Activated T-cell treated with anti-CD3 and anti-CD28 coated beads, Interleukin-2, amount 50 U/mL, for 1 hour (primary cell): ENCODE data around the gene KCTD5.
A peak's percentile ranks its signal among the peaks of the same experiment; 100 is the strongest.
"Not testable (repeated sequence)": the region's sequence is repeated elsewhere in the genome, so short reads cannot be mapped to it uniquely, and the experiment has no call there.

ENCODE experiments used
- DNase-seq: peaks from one replicate; pipeline ENCODE4 v3.0.0-alpha.2; 2020

The KCTD5 gene, protein sequence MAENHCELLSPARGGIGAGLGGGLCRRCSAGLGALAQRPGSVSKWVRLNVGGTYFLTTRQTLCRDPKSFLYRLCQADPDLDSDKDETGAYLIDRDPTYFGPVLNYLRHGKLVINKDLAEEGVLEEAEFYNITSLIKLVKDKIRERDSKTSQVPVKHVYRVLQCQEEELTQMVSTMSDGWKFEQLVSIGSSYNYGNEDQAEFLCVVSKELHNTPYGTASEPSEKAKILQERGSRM

DNA sequence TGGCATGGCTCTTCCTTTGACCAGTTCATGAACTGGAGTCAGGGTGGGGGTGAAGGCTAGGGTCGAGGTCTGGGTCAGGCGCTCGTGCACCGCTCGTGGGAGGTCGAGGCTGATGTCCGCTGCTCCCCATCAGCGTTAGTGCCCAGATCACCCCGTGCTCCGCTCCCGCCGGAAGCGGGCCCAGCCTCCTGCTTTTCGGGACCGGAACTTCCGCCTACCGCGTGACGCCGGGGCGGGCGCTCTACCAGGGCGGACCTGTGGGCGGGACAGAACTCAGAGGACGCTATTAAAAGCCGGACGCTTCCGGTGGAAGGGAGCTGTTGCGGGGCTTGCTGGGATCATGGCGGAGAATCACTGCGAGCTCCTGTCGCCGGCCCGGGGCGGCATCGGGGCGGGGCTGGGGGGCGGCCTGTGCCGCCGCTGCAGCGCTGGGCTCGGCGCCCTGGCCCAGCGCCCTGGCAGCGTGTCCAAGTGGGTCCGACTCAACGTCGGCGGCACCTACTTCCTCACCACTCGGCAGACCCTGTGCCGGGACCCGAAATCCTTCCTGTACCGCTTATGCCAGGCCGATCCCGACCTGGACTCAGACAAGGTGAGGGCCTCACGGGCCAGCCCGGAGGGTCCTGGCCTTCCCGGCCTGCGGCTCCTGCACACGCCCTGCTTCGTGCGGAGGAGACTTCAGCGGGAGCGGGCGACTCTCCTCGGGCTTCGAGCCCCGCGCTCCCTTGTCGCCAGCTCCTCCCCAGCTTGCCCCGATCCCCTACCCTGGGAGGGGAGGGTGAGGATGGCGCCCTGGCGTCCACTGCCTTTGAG, at the start of gene KCTD5:
TSS of gene KCTD5 (plus strand) at position 315 of the 813 bp plus-strand sequence. CDS start at position 341, 26 bp downstream.
- DNase-seq: peak; percentile 96

DNA sequence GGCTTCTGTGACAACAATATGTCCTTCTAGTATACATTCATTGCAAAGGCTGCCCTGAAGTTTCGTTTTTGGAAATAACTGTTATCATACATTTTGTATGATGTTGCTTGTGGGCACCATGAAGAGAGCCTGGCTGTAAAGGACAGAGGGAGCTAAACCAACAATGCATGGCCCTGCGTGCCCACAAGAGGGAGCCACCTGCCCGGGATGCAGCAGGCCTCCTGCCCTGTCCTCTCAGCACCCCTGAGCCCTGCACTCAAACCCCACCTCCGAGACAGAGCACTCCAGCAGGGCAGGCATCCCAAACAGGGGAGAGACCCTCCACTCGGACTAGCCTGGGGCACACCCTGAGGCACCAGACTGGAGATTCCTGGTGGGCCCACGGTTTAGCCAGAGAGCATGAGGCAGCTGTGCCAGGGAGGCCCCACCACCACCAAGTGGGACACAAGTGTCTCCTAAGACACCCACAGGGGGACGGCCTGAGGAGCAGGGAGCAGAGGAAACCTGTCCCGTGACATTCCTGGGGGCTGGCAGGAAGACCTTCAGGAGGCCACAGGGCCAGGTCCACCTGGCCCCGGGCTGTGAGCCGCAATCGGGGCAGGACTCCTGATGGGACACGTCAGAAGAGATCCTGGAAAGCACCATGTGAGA, 43.1 kb upstream of the KCTD5 start:
- peak; percentile 71 for DNase-seq

DNA sequence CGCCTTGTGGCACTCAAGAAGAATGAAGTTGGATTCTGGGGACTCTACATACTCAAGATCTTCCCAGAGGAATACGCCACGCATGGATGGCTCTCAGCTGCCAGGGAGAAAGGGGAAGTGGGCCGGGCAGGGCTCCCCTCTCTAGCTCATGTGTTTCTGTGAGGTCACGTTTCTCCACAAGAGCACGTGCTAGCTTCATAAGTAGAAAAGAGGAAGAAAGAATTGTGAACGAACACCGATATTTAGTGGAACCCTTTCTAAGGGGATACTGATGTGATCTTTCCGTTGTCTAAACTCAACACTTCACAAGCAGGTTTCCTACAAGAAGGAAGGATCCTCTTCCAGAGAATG, 42.6 kb upstream of the KCTD5 start:
- DNase-seq: not testable (repeated sequence)

DNA sequence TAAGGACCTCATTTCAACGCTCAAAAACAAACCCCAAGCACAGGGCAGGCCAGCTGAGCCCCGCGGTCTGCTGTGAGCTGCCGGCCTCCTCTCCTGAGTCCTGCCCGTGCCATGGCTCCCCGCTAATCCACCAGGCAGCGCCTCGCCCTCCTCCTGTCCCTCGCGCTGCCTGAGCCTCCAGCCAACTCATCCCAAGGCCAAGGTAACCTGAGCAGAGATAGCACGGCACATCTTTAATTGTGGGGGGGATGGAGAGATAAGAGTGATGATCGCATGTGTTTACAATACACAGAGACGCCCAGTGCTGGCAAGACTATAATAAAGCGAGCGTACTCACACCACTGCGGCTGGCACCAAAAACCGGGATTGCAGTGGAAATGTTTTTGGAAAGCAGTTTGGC, 39.8 kb upstream of the KCTD5 start:
- DNase-seq: not testable (repeated sequence)

DNA sequence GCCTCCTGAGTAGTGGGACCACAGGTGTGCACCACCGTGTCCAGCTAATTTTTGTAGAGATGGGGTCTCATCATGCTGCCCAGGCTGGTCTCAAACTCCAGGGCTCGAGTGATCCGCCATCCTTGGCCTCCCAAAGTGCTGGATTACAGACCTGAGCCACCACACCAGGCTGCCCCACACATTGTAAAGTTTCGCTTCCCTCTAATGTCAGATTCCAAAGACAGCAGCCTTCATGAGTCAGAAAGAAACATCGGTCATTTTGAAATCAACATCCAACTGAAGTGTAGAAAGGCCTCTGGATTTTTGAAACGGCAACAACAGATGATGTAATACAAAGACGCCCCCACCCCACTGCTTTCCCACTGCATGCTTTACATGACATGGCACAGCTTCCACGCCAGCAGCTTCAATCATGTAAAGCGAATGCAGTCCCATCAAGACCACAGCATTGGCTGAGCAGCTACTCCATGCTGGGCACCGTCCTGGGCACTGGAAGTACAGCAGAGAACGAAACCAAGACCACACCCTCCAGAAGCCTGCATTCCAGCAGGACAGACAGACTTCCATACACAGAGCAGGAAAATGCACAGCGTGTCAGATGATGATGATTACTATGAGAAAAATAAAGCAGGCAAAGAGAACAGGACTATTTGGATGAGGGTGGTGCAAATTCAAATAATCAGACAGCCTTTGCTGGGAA, 37.4 kb upstream of the KCTD5 start:
- not testable (repeated sequence) for DNase-seq

DNA sequence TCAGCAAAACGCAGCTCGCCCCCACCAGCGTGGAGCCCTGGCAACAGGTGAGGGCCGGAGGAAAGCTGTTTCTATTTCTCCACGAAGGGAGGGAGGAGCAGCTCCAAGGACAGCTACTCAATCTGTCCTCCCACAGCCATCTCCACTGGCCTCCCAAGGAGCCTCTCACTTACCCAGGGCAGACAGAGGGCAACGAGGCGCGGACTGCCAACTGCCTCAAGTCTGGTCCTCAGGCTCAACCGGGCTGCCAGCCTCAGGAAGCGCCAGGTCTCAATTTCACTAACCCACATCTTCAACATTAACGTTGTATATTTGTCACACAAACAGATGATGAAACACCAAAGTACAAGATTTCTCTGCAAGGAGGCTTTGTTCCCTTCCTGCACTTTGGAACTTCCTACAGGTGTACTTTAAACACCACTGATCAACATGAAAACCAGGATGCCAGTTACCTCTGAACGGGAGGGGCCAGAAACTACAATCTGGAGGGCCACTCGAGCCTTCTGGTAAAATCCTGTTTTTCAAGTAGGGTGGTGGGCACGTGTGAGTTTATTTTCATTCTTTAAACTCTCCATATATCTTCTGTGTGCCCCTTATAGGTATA, 31.0 kb upstream of the KCTD5 start:
- not testable (repeated sequence) for DNase-seq

DNA sequence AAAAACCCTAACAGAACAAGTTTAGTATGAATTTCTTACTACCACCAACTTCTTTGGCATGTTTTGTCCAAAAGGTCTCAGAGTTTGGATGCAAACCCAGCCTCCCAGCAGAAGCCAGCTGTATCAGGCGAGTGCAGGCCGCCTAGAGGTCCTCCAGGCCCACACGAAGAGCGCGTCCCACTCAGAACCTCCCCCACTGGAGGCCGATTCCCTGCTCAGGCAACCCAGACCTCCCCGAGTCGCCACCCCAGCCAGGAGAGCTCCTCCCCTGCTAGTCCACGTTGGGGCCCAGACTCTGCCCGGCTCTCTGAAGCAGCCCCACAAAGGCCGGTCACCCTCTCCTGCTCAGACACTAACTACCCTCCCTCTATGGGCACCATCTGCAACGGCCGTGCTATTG, 28.4 kb upstream of the KCTD5 start:
- not testable (repeated sequence) for DNase-seq

DNA sequence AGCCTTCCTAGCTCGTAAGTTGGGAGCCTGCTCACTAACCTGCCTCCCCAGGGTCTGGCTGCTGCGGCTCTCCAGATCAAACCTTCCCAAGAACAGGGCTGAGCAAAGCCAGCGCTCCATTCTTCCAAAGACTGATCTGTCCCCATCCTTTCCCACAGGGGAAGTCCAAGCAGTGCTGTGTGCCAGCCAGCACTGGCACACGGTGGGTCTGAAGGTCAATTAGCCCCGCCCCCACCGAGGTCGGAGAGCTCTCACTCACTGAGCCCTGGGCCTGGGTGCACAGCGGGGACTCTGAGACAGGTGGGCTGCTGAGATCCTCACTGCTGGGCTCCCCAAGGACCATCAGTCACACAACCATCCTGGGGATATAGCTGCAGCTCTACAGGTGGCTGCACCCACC, 27.4 kb upstream of the KCTD5 start:
- not testable (repeated sequence) for DNase-seq

DNA sequence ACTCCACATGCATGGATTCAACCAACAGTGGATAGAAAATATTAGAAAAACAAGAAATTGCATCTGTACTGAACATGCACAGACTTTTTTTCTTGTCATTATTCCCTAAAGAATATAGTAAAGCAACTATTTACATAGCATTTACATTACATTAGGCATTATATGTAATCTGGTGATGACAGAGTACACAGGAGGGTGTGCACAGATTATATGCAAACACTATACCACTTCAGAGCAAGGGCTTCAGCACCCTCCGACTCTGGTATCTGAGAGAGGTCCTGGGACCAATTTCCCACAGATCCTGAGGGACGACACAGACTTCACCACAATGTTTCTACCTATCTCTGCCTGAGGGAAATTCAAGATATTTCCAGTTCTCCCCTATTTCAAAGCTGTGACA, 25.3 kb upstream of the KCTD5 start:
- no peak for DNase-seq

DNA sequence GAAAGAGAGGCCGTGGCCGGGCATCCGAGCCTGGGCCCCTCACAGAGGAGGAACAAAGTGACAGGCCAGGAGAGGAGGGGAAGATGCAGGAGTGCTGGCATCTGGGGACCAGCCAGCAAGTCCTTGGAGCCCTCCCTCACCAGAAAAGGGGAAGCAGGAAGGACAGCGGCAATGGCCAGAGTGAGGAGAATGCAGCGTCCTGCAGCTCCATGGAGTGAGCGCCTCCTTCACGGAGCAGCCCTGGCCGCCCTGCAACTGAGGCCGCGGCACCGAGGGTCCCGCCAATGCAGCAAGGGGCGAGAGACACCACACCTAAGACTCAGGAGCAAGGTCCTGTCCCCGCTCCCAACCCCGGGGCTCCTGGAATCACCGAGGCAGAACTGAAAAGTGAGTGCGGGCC, 24.5 kb upstream of the KCTD5 start:
- DNase-seq: not testable (repeated sequence)

DNA sequence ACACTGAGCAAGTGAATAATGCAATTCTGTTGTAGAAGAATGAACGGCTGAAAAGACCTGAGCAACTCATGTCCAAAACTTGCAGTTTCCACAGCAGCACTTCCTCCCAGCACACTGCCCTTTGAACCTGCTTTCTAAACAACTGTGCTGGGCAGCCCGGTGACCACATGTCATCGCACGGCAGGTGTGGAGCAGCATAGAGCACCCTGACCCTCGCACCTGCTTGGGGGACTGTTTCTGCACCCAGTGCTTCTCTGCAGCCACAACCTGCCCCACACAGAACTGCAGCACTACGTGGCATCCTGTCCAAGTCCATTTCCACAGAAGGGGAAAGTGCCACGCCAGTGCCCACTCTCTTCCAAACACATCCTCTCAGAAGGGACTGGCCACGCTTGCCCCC, 22.8 kb upstream of the KCTD5 start:
- DNase-seq: not testable (repeated sequence)

DNA sequence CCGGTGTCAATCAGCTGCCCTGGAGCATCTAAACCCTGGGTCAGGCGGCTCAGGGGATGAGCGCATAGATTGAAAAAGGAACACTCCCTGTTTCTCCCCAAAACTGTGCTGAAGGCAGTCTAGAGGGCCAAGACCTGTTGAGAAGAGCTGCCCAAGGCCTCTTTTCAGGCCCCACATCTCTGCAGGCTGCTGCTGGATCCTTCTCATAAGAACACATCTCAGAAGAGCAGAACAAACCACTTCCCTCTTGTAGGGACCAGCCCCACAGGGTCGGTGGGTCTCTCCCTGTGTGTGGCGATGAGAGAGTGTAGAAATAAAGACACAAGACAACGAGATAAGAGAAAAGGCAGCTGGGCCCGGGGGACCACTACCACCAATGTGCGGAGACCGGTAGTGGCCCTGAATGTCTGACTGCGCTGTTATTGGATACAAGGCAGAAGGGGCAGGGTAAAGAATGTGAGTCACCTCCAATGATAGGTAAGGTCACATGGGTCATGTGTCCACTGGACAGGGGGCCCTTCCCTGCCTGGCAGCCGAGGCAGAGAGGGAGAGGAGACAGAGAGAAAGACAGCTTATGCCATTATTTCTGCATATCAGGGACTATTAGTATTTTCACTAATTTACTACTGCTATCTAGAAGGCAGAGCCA, 22.2 kb upstream of the KCTD5 start:
- not testable (repeated sequence) for DNase-seq

DNA sequence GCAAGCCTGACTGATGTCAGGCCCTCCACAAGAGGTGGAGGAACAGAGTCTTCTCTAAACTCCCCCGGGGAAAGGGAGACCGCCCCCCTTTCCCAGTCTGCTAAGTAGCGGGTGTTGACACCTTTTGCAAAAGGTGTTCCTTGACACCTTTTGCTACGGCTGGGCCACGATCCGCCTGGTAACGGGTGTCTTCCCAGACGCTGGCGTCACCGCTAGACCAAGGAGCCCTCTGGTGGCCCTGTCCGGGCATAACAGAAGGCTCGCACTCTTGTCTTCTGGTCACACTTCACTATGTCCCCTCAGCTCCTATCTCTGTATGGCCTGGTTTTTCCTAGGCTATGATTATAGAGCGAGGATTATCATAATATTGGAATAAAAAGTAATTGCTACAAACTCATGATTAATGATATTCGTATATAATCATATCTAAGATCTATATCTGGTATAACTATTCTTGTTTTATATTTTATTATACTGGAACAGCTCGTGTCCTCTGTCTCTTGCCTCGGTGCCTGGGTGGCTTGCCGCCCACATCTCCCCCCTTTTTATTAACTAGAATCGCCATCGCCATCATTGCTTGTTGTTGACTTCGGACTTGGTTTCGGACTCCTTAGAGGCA, 21.5 kb upstream of the KCTD5 start:
- DNase-seq: peak; percentile 48

DNA sequence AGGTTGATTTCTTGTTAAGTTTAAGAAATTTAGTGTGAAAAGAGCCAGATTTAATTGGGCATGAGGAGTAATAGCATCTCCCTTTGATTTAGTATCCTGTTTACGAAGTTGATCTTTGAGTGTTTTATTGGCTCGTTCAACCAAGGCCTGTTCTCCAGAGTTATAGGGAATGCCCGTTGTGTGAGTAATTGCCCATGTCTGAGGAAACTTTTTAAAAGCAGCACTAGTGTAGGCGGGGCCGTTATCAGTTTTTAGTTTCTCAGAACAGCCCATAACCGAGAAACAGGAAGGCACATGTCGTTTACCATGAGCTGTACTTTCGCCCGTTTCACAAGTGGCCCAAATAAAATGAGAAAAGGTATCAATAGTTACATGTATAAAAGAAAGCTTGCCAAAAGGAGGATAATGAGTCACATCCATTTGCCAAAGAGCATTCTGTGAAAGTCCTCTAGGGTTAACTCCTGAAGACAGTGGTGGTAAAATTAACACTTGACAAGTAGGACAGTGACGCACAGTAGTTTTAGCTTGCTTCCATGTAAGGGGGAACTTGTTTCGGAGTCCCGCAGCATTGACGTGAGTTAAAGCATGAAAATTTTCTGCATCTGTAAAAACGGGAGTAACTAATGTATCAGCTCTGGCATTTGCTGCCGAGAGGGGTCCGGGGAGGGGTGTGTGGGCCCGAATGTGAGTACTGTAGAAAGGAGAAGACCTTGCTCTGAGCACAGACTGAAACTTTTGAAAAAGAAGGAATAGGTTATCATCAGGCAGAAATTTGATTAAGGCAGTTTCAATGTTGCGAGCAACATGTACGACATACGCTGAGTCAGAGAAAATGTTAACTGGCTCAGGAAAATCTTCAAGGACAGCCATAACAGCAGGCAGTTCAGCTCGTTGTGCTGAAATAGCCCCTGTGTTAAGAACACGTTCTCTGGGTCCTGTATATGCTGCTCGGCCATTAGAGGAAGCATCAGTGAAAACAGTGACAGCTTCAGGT, 18.5 kb upstream of the KCTD5 start:
- DNase-seq: no peak

DNA sequence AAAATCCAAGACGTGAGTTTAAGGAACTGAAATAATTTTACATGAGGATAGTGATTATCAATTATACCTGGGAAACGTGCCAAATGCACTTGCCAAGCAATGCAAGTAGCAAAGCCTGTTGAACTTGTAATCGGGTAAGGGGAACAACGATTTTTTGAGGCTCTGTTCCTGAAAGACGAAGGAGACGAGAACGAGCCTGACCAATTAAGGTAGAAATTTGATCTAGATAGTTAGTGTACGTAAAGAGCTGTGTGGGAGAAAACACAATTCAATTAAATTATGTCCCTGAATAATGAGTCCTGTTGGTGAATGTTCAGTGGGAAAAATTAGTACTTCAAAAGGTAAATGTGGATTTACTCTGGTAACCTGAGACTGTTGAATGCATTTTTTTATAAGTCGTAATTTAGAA, 17.7 kb upstream of the KCTD5 start:
- DNase-seq: no peak

DNA sequence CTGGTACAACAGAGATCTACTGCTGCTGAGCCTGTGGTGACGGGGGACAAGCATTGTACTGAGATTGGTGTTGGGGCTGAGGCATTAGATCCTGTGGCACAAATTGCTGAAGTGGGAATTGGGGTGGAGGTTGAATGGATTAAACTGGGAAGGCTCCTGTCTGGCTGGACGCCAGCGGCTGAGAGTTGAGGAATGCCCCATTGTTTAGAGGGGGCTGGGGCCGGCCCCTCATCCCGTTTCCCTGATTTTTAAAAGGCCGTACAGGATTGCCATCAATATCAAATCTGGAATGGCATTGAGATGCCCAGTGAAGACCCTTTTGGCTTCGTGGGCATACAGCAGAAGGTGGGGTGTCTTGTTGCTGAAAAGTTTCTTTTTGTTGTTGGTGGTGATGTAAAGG, 15.7 kb upstream of the KCTD5 start:
- not testable (repeated sequence) for DNase-seq

DNA sequence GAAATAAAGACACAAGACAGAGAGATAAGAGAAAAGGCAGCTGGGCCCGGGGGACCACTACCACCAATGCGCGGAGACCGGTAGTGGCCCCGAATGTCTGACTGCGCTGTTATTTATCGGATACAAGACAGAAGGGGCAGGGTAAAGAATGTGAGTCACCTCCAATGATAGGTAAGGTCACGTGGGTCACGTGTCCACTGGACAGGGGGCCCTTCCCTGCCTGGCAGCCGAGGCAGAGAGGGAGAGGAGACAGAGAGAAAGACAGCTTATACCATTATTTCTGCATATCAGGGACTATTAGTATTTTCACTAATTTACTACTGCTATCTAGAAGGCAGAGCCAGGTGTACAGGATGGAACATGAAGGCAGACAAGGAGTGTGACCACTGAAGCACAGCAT, 12.7 kb upstream of the KCTD5 start:
- DNase-seq: not testable (repeated sequence)

DNA sequence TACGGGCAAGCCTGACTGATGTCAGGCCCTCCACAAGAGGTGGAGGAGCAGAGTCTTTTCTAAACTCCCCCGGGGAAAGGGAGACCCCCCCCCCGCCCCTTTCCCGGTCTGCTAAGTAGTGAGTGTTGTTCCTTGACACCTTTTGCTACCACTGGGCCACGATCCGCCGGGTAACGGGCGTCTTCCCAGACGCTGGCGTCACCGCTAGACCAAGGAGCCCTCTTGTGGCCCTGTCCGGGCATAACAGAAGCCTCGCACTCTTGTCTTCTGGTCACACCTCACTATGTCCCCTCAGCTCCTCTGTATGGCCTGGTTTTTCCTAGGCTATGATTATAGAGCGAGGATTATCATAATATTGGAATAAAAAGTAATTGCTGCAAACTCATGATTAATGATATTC, 12.3 kb upstream of the KCTD5 start:
- peak; percentile 74 for DNase-seq

DNA sequence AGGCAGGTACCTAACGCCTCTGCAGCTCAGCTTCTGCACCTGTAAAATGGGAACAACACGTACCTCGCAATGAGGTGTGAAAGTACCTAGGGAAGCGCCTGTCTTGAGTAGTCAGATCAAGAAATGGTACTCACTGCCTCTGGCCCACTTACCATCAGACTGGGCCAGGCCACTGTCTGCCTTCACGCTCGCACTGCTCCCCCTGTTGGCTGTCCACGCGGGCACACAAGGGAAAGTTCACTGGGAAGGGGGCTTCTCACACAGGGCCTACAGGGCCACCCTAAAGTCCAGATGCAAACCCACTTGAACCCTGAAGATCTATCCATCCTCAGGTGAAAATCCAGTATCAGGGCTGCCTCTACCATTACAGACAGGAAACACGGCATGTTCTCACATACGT, 11.1 kb upstream of the KCTD5 start:
- DNase-seq: peak; percentile 28

DNA sequence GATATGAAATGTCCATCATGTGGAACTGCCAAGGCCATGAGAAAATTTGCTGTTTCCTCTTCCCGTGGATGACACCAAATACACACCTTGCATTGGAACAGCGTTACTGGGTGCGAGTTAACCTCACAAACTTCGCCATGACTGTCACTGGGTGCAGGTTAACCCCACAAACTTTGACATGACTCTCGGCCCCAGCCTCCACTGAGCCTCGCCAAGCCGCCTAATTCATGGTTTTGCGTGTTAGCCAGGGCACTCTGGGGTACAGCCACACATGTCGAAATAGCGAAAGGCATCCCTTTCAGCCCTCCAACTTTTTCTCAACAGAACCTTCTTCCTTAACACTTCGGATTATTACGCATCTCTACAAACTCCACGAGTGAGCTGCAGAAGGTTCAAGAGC, 10.6 kb upstream of the KCTD5 start:
- peak; percentile 8 for DNase-seq
